NCI-H1105 treated with DMSO at 0.1 percent for 48 hours (cell line): Measurements from ENCODE around the gene RNU5B-1.

ENCODE experiments used
- DNase-seq: peaks from one replicate; lab custom pipeline; 2025; lab: John Stamatoyannopoulos, UW

The RNU5B-1 gene

DNA sequence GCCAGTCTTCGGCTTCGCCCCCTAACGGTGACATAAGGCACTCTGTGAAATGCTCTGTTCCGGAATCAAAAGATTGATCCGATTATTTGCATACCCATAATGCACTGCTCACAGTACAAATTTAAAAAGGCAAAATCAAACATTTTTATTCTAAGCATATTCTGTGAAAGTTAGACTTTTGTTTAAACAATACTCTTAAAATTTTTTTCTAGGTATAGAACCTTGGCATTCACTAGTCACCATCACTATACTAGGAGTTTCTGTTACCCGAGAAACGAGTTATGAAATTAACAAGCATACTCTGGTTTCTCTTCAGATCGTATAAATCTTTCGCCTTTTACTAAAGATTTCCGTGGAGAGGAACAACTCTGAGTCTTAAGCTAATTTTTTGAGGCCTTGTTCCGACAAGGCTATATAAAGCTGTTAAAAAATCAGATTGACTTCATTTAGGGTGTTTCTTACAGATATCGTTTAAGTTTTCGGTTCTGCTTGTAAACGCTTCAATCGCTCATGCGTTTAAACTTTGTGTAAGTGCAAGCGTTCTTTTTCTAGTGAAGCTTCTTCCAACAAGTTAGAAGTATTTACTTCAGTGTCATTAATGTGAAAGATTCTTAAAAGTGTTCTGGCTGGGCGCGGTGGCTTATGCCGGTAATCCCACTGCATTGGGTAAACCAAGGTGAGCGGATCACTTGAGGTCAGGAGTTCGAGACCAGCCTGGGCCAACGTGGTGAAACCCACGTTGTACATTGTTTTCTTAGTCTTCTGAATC lies at the start of gene RNU5B-1:
Gene RNU5B-1, plus strand, starts transcription at position 297 of the 769 bp plus-strand sequence.
- peak; percentile 96 for DNase-seq

- DNase-seq: no peak
Measured at GRCh38 chr15:65254758-65255157, 49.7 kb upstream of the RNU5B-1 start.

GRCh38 chr15:65255486-65256140 lies 48.9 kb upstream of the RNU5B-1 start:
- DNase-seq: no peak

DNA sequence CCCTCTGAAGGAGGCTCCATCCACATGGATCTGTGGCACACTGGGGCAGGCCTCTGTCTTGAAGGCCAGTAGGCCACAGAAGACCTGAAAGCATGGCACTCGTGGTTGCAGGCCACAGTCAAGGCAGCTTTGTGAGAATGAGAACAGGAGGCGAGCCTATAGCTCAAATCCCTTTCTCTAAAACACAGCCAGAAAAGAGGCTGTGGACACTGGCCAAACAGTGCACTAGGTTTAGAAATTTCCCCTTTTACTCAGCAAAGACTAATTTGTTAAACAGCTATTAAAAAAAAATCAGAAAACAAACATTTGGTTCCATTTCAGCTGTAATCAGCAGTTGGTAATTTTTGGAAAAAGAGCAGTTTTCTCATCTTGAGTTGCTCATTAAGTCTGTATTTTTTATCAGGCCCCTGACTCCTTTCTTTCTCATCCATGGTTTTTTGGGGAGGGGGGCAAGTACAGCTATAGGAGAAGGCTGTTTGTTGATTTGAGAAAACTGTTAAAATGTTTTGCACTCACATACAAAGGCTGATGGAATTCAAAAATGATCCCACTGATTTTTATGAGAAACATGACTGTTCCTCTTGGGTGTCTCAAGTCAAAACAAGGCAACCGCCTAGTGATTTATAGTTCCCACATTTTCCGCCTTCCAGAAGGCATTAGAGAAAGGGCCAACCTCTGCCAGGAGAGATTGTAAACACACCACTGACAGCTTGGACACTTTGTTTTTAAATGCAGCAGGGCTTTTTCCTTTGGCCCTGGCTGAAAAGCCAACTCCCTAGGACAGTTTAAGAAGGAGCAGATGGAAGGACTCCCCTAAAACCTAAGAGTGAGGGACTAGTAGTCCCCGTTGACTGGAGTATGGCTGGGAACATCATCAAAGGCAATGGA lies 45.9 kb upstream of the RNU5B-1 start:
- DNase-seq: no peak

GRCh38 chr15:65259367-65259797 lies 45.1 kb upstream of the RNU5B-1 start:
- DNase-seq: no peak

GRCh38 chr15:65260968-65261367 lies 43.5 kb upstream of the RNU5B-1 start:
- no peak for DNase-seq

DNA sequence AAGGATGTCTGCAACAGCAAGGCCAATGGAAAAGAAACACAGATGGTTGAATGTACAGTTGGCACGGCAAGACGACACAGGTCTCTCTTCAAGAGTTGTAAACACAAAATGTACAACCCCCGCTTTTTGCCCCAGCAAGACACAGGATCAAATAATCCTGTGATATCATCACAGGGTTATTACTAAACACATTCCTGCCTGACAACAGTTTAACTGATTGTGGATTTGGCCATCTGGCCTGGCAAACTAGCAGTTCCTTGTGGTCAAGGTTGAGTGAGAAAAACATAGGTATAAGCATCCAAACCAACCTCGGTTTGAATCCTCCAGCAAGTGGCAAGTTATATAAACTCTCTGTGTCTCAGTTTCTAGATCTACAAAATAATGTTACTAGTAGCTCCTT lies 41.2 kb upstream of the RNU5B-1 start:
- no peak for DNase-seq

DNA sequence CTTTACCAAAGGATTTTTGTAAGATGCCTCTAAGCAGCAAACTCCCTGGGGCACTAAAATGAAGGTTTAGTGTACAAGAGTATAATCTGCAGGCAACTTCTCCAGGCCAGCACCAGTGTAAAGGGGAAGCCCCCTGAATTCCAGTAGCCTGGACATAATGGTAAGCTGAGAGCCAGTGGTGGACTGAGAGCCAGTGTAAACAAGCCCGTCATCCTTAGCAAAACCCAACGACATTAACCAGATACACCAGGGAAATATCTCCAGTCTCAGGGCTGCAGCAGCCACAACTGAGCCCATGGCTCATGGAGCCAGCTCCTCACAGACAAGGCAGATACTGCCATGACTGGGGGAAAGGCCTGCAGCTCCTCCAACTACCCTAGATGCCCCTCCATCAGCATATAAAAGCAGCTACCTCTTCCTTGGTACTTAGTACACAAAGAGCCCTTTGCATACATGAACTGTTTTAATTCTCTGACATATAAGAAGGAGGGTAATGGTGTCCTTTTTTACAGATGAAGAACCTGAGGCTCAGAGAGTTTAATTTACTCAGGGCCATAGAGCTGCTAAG lies 39.5 kb upstream of the RNU5B-1 start:
- DNase-seq: no peak

- no peak for DNase-seq
Measured at GRCh38 chr15:65266469-65266868, 38.0 kb upstream of the RNU5B-1 start.

- DNase-seq: no peak
Measured at GRCh38 chr15:65268411-65268810, 36.1 kb upstream of the RNU5B-1 start.

GRCh38 chr15:65270811-65271545 lies 33.5 kb upstream of the RNU5B-1 start:
- DNase-seq: peak; percentile 9

DNA sequence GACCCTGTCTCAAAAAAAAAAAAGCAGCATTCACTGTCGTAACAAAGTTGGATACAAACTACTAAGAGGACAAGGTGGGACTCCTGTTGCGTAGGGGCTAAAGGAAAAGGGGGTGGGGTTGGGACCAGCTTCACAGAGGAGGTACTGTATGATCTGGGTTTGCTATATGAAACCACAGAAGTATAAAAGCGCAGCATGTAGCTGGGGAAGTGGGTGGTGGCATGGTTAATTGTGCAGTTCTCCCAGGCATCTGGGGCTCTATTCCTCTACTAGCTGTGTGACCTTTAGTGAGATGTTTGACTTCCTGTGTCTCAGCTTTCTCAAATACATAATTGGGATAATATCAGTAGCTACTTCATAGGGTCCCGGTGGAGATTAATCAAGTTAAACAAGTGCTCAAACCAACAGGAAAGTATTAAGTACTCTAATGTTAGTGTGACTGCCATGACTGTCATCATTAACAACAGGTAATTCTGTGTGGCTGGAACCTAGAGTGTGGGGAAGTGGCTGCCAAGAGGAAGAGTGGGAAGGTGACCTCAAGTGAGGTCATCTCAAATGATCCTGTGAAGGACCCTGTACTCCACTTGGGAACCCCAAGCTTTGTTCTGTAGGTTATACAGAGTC lies 29.3 kb upstream of the RNU5B-1 start:
- DNase-seq: no peak

DNA sequence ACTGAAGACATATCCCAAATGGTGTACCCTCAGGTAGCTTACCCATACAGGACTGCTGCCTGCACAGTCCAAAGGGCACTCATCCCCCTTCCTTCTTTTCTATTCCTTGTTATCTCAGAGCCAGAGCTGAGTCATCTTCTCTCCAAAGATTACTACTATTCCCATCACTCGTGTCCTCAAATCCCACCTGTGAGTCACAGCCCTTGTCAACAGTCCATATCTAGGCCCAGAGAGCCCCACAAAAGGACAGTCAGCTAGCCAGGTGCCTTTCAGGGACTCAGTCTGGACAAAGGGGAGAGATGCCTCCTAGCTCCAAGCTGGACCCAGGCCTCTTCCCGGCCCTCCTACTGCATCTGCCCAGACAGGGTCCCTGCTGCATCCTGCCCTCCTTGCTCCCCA lies 28.8 kb upstream of the RNU5B-1 start:
- DNase-seq: no peak

- DNase-seq: no peak
Measured at GRCh38 chr15:65277015-65277414, 27.5 kb upstream of the RNU5B-1 start.

DNA sequence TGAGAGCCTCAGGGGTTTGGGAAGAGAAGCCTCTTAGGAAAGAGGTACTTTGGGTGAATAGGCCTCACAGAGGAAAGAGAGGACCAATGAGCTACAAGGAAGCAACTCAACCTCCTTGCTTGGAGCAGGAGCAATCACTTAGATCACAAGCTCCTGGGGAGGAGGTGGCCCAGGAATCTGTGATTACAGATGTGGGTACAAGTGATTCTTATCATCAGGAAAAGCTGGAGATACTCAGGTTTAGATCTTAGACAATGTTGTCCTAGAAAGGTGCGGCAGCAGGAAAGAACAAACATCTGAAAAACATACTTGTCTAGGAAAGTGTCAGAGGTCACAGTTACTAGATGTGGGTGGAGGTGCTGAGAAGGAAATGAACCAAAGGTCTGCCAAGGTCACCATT lies 26.0 kb upstream of the RNU5B-1 start:
- DNase-seq: no peak

DNA sequence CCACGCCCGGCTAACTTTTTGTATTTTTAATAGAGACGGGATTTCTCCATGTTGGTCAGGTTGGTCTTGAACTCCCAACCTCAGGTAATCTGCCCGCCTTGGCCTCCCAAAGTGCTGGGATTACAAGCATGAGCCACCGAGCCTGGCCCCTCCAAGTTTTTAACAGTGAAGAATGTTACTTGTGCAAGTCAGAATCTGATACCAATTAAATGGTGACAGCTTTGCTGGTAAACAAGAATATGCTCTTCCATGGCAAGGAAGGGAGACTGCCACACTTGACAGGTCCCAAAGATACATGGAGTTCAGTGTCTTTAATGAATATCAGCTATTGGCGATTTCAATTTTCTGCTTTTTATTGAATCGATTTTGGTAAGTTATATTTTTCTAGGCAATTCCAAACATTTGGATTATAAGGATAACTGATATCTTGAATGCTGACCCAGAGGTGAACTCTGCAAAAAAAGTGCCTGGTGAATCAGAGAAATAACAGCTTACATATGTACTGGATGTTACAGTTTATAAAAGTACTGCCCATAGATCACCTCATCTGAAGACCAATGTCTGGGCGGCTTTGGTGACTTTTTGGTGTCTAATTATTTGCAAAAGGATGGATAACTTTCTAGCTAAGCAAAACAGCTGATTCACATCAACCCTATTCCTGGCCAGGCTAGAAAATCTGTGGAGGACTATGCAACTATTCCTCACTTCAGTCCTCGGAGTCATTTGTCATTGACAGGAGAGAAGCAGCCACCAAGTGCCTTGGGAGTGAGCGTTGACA lies 19.0 kb upstream of the RNU5B-1 start:
- DNase-seq: no peak

DNA sequence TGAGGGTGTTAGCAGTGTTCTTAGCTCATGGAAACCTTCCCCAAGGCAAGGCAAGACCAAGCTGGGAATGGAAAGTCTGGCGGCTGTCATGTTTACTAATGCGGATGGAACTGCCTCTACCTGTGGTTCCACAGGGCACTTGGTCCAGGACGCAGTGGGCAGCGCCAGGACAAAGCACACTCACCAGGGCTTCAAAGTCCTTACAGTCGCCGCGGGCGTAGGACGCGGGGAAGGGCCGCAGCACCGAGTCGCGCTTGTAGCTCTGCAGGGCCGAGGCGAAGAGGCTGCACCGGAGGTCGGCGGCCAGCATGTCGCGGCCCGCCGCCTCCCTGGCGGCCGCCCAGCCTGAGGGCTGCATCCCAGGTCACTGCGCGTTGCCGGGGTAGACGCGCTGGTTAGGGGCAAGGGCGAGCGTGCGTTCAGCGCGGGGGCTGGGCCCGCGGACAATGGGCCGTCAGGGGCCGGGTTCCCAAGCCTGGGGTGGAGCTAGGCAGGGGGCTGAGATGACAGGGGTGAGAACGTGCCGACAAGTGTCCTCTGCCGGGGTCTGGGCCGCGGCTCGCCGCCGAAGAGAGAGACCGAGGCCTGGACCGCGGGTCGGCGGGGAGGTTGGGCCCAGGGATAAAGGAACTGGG lies 18.3 kb upstream of the RNU5B-1 start:
- DNase-seq: peak; percentile 50

- DNase-seq: peak; percentile 97
Measured at GRCh38 chr15:65286704-65287519, 17.6 kb upstream of the RNU5B-1 start, which contains the start of gene PARP16. PARP16 (minus strand) TSS chr15:65286883; CDS start chr15:65286426, 457 bp downstream.

GRCh38 chr15:65287520-65287855 lies 17.0 kb upstream of the RNU5B-1 start:
- DNase-seq: no peak
